ENCODE measurements around the gene FBLN5.

- TF ChIP-seq, protein P1, sequence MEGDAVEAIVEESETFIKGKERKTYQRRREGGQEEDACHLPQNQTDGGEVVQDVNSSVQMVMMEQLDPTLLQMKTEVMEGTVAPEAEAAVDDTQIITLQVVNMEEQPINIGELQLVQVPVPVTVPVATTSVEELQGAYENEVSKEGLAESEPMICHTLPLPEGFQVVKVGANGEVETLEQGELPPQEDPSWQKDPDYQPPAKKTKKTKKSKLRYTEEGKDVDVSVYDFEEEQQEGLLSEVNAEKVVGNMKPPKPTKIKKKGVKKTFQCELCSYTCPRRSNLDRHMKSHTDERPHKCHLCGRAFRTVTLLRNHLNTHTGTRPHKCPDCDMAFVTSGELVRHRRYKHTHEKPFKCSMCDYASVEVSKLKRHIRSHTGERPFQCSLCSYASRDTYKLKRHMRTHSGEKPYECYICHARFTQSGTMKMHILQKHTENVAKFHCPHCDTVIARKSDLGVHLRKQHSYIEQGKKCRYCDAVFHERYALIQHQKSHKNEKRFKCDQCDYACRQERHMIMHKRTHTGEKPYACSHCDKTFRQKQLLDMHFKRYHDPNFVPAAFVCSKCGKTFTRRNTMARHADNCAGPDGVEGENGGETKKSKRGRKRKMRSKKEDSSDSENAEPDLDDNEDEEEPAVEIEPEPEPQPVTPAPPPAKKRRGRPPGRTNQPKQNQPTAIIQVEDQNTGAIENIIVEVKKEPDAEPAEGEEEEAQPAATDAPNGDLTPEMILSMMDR (IDR thresholded peaks at IDR 0.05): no peak
- no peak for TF ChIP-seq POLR2A (IDR thresholded peaks at IDR 0.05)
These were observed 37.5 kb upstream of the FBLN5 start for GRCh38 chr14:91985008-91985407.
